Upper lobe of right lung (tissue), 1 donor: ENCODE data around the gene IL15. TPM values are rescaled to one million over a fixed set of nuclear protein-coding genes. Genes with fewer than 3 reads are reported as not detected.
A peak's percentile ranks its signal among the peaks of the same experiment; 100 is the strongest.
"Not testable (repeated sequence)": the region's sequence is repeated elsewhere in the genome, so short reads cannot be mapped to it uniquely, and the experiment has no call there.

Experiments used
- ATAC-seq: fragments of 200-7000 bp; cut with Tn5 transposase; one replicate; pipeline ENCODE4 v1.9.1; 2020; ENCODE audit warnings: mild to moderate bottlenecking, moderate library complexity
- DNase-seq: peaks from one replicate; pipeline ENCODE4 v3.0.0-alpha.2; 2020
- H3K27ac ChIP-seq: fragments of 200-600 bp; one replicate; pipeline ENCODE4 v1.8.0; 2022
- H3K27me3 ChIP-seq: fragments of 200-600 bp; one replicate; pipeline ENCODE4 v1.8.0; 2022; ENCODE audit warnings: mild to moderate bottlenecking
- H3K36me3 ChIP-seq: fragments of 200-600 bp; one replicate; pipeline ENCODE4 v1.8.0; 2022
- H3K4me1 ChIP-seq: fragments of 200-600 bp; one replicate; pipeline ENCODE4 v1.8.0; 2022
- H3K4me3 ChIP-seq: fragments of 200-600 bp; one replicate; pipeline ENCODE4 v1.8.0; 2022; ENCODE audit warnings: mild to moderate bottlenecking
- H3K9me3 ChIP-seq: fragments of 200-600 bp; one replicate; pipeline ENCODE4 v1.8.0; 2022
- CTCF ChIP-seq: fragments of 200-600 bp; IDR thresholded peaks from one replicate; pipeline ENCODE4 v1.8.0; 2022; ENCODE audit warnings: antibody characterized with exemption
- intact Hi-C: fragments of 100-400 bp; cut with DNase I; formaldehyde crosslinking; loops from one replicate; pipeline ENCODE4 v1.11.0; 2022
- long read RNA-seq: library from polyadenylated mRNA; unstranded; transcript quantifications from one replicate; pipeline ENCODE4 v2.0.0, GENCODE V29; 2021
- total RNA-seq: library from RNA; stranded (reverse); fragmentation: NEBNext Ultra II Directional; extraction: Animal tissue kit (Norgen Biotek cat#: 25700); gene quantifications from one replicate; pipeline ENCODE4 v1.2.1, GENCODE V29; 2021
- donor health status: DM: no; HTN: yes; CAD: no; lungs with severe emphysema.

Gene IL15, protein sequence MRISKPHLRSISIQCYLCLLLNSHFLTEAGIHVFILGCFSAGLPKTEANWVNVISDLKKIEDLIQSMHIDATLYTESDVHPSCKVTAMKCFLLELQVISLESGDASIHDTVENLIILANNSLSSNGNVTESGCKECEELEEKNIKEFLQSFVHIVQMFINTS
- 6.6 TPM for total RNA-seq
- long read RNA-seq, partial matches to known transcripts: 2 of 15 reads
- long read RNA-seq, other reads (novel, unspliced or antisense): 10 of 15 reads

GRCh38 chr4:141636082-141636770 lies at the start of gene IL15:
IL15 (plus strand) TSS chr4:141636583; CDS start chr4:141719465, 82,882 bp downstream.
- peak within 1 kb of the TSS; percentile 88 for H3K4me3 ChIP-seq
- H3K9me3 ChIP-seq: no peaks in the 10 kb centered on the region
- DNase-seq (peak; percentile 87), ATAC-seq (peak; percentile 92)
- no peaks in the 10 kb centered on the region for H3K36me3 ChIP-seq
- peaks cover 9% of the 10 kb centered on the region for H3K4me1 ChIP-seq
- H3K27me3 ChIP-seq: no peaks in the 10 kb centered on the region
- peak within 1 kb of the TSS; percentile 87 for H3K27ac ChIP-seq
- no peak for TF ChIP-seq CTCF
- intact Hi-C loops: no loop called here

- no peak for TF ChIP-seq CTCF
- ATAC-seq (no peak), DNase-seq (no peak)
- Histone ChIP-seq H3K9me3 (no peaks in the 10 kb centered on the region), H3K36me3 (no peaks in the 10 kb centered on the region), H3K4me3 (no peak overlapping the region), H3K27me3 (no peaks in the 10 kb centered on the region), H3K27ac (no peak overlapping the region), H3K4me1 (no peaks in the 10 kb centered on the region)
- intact Hi-C loops: no loop called here
These were observed 48.5 kb upstream of the IL15 start for GRCh38 chr4:141587897-141588296.

DNA sequence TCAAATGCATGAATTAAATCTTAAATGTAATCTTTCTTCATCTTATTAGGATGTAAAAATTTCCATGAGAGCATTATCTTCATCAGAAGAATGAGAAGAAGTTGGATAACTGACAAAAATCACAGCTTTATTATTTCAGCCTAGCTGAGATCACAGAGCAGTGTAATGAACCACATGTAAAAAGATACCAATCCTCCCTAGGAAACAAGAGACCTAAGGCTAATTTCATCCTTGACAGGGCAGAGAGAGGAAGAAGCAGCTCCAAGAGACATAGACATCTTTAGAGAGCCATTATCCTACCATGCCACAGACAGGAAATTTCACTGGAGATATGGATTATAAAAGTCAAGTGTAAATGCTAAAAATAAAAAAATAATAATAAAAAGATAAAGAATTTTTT lies 40.9 kb upstream of the IL15 start:
- intact Hi-C loops: no loop called here
- Histone ChIP-seq H3K9me3 (no peaks in the 10 kb centered on the region), H3K27ac (no peak overlapping the region), H3K4me3 (no peak overlapping the region), H3K27me3 (no peaks in the 10 kb centered on the region), H3K4me1 (no peaks in the 10 kb centered on the region), H3K36me3 (no peaks in the 10 kb centered on the region)
- ATAC-seq (no peak), DNase-seq (no peak)
- no peak for TF ChIP-seq CTCF

GRCh38 chr4:141599853-141600252 lies 36.5 kb upstream of the IL15 start:
- H3K27ac ChIP-seq: no peak overlapping the region
- no peaks in the 10 kb centered on the region for H3K9me3 ChIP-seq
- DNase-seq (no peak), ATAC-seq (no peak)
- H3K4me1 ChIP-seq: no peaks in the 10 kb centered on the region
- no peak for TF ChIP-seq CTCF
- no peaks in the 10 kb centered on the region for H3K36me3 ChIP-seq
- H3K27me3 ChIP-seq: no peaks in the 10 kb centered on the region
- intact Hi-C loops: no loop called here
- no peak overlapping the region for H3K4me3 ChIP-seq

DNA sequence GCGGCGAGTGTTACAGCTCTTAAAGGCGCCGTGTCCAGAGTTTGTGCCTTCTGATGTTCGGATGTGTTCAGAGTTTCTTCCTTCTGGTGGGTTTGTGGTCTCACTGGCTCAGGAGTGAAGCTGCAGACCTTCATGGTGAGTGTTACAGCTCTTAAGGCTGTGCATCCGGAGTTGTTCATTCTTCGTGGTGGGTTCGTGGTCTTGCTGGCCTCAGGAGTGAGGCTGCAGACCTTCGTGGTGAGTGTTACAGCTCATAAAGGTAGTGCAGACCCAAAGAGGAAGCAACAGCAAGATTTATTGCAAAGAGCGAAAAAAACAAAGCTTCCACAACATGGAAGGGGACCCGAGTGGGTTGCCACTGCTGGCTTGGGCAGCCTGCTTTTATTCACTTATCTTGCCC lies 31.7 kb upstream of the IL15 start:
- H3K27me3 ChIP-seq, ATAC-seq, H3K4me1 ChIP-seq, H3K36me3 ChIP-seq, DNase-seq, H3K27ac ChIP-seq, intact Hi-C loops, H3K9me3 ChIP-seq, H3K4me3 ChIP-seq: not testable (repeated sequence)

DNA sequence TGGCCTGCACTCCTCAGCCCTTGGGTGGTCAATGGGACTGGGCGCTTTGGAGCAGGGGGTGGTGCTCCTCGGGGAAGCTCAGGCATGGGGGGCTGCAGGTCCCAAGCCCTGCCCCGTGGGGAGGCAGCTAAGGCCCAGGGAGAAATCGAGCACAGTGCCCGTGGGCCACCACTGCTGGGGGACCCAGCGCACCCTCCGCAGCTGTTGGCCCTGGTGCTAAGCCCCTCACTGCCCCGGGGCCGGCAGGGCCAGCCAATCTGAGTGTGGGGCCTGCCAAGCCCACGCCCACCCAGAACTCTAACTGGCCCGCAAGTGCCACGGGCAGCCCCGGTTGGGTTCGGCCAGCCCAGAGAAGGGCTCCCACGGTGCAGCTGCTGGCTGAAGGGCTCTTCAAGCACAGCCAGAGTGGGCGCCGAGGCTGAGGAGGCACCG lies 30.9 kb upstream of the IL15 start:
- H3K9me3 ChIP-seq: no peaks in the 10 kb centered on the region
- ATAC-seq (no peak), DNase-seq (no peak)
- no peak overlapping the region for H3K27ac ChIP-seq
- H3K4me3 ChIP-seq: no peak overlapping the region
- no peaks in the 10 kb centered on the region for H3K36me3 ChIP-seq
- H3K27me3 ChIP-seq: no peaks in the 10 kb centered on the region
- TF ChIP-seq CTCF: no peak
- intact Hi-C loops: no loop called here
- no peaks in the 10 kb centered on the region for H3K4me1 ChIP-seq
